BJ (cell line): ENCODE results near the gene BCOR. TPM values are rescaled to one million over a fixed set of nuclear protein-coding genes. Genes with fewer than 3 reads are reported as not detected.

ENCODE experiments used
- CTCF ChIA-PET: fragments of 350-600 bp; formaldehyde crosslinking; extraction: SDS; loops from one replicate; lab custom pipeline; 2021; ENCODE audit warnings: antibody characterized with exemption, inconsistent platforms; lab: Yijun Ruan, JAX
- POLR2A ChIA-PET: fragments of 300-600 bp; sonication (Branson Sonifier 250); formaldehyde crosslinking; extraction: SDS; loops from one replicate; lab custom pipeline; 2021; ENCODE audit warnings: antibody characterized with exemption; lab: Charles Lee
- DNase-seq: peaks from one replicate; pipeline ENCODE4 v3.0.0-alpha.2; 2011; ENCODE audit warnings: low read depth
- H3K27me3 ChIP-seq: 2 replicates; pipeline ENCODE4 v1.6.0; 2011; ENCODE audit warnings: low read length; ENCODE audit not compliant: control insufficient read depth, insufficient read depth
- H3K36me3 ChIP-seq: 2 replicates; pipeline ENCODE4 v1.5.1; 2011; ENCODE audit warnings: low read length; ENCODE audit not compliant: control insufficient read depth, insufficient read depth
- H3K4me3 ChIP-seq: 2 replicates; pipeline ENCODE4 v1.5.1; 2011; ENCODE audit warnings: low read depth, mild to moderate bottlenecking, control low read depth, low read length
- CTCF ChIP-seq: IDR thresholded peaks from 2 replicates; pipeline ENCODE4 v1.5.1; 2011; ENCODE audit warnings: low read depth, mild to moderate bottlenecking, control low read depth, inconsistent platforms, low read length, moderate library complexity; ENCODE audit not compliant: insufficient read depth
- polyA plus RNA-seq: library from polyadenylated mRNA; depleted of rRNA; stranded (reverse); fragments of >200 nt; gene quantifications from 2 replicates; pipeline ENCODE4 v1.2.3, GENCODE V29; 2011

Gene BCOR
- polyA plus RNA-seq, 1 experiment = 5.6 TPM

- Histone ChIP-seq H3K27me3 (0 out of 2 replicates have a peak, but pooled peaks cover 1% of the 10 kb centered on the region), H3K36me3 (no peaks in the 10 kb centered on the region), H3K4me3 (peak overlapping the region; percentile 55)
- ChIA-PET CTCF (interaction anchor here (0.6 kb wide), 1 partner anchor 250 kb away, joined by 3 read pairs; no protein-coding TSS in a partner anchor), POLR2A (no interaction called here)
- DNase-seq = no peak
- no peak for TF ChIP-seq CTCF
Observed at GRCh38 chrX:40012868-40013265, 84.9 kb downstream of the BCOR start.

- H3K4me3 ChIP-seq = peak overlapping the region; percentile 2; the same call in 1 of the 2 replicates
- ChIA-PET POLR2A (no interaction called here), CTCF (interaction anchor here (0.6 kb wide), 1 partner anchor 251 kb away, joined by 3 read pairs; no protein-coding TSS in a partner anchor)
- TF ChIP-seq CTCF = no peak
- no peak for DNase-seq
- H3K36me3 ChIP-seq = no peaks in the 10 kb centered on the region
- H3K27me3 ChIP-seq = peaks cover 1% of the 10 kb centered on the region; the same call in 1 of the 2 replicates
Observed at GRCh38 chrX:40012039-40012867, 85.5 kb downstream of the BCOR start.

- no peak overlapping the region for H3K4me3 ChIP-seq
- ChIA-PET POLR2A (no interaction called here), CTCF (no interaction called here)
- no peak for DNase-seq
- peaks cover 1% of the 10 kb centered on the region; the same call in 1 of the 2 replicates for H3K27me3 ChIP-seq
- no peak for TF ChIP-seq CTCF
- H3K36me3 ChIP-seq = no peaks in the 10 kb centered on the region
Observed at GRCh38 chrX:40011322-40012038, 86.3 kb downstream of the BCOR start.

GRCh38 chrX:40010550-40011321 lies 87.0 kb downstream of the BCOR start:
- TF ChIP-seq CTCF = no peak
- no peaks in the 10 kb centered on the region for H3K36me3 ChIP-seq
- ChIA-PET POLR2A (no interaction called here), CTCF (no interaction called here)
- peaks cover 1% of the 10 kb centered on the region; the same call in 1 of the 2 replicates for H3K27me3 ChIP-seq
- no peak for DNase-seq
- no peak overlapping the region for H3K4me3 ChIP-seq
